Rectal smooth muscle tissue (tissue), 1 donor: Measurements from ENCODE around the gene KRTAP10-1.
"Not testable (repeated sequence)": the region's sequence is repeated elsewhere in the genome, so short reads cannot be mapped to it uniquely, and the experiment has no call there.

Source experiments
- H3K27ac ChIP-seq: one replicate; pipeline ENCODE4 v1.7.0; 2013; ENCODE audit warnings: low read depth, low read length, inconsistent platforms
- H3K27me3 ChIP-seq: one replicate; pipeline ENCODE4 v1.7.0; 2013; ENCODE audit warnings: low read length; ENCODE audit not compliant: control insufficient read depth, insufficient read depth
- H3K36me3 ChIP-seq: one replicate; pipeline ENCODE4 v1.7.0; 2013; ENCODE audit warnings: low read length; ENCODE audit not compliant: control insufficient read depth, insufficient read depth
- H3K4me1 ChIP-seq: one replicate; pipeline ENCODE4 v1.7.0; 2013; ENCODE audit warnings: low read length; ENCODE audit not compliant: control insufficient read depth, insufficient read depth
- H3K4me3 ChIP-seq: one replicate; pipeline ENCODE4 v1.7.0; 2013; ENCODE audit warnings: low read length
- H3K9ac ChIP-seq: one replicate; pipeline ENCODE4 v1.7.0; 2013; ENCODE audit warnings: low read length

Gene KRTAP10-1

DNA sequence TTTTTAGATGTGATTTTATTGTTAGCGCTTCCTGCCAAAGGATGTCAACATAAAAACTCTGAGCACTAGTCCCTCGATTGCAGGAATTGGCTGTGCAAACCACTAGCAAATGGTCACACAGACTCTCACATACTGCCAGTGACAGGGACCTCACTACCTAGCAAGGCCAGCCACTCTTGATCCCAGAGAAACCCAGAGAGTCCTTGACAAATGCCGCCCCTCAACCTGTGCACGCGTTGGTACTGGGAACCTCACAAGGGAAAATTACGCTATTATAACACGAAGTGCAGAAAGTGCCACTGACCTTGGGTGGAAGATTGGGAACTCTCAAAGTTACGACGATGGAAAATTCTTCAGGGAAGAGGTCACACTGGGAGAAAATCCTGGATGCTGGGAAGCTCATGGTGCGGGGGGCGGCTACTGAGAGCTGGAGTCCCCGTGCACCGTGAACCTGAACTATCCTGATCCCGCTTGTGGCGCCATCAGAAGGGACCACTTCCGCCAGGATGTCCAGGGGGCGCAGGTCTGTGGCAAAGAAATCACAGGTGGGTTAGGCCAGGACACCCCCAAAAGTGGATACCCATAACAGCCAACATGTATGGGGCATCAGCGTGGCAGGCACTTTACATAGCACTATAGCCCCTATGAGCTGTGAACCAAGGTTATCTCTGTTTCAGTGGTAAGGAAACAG, 27.6 kb upstream of the KRTAP10-1 start:
- H3K36me3 ChIP-seq, result no peaks in the 10 kb centered on the region
- H3K27me3 ChIP-seq, result no peaks in the 10 kb centered on the region
- H3K27ac ChIP-seq, result no peak overlapping the region
- H3K4me3 ChIP-seq, result no peak overlapping the region
- H3K4me1 ChIP-seq, result no peaks in the 10 kb centered on the region
- no peak overlapping the region for H3K9ac ChIP-seq

DNA sequence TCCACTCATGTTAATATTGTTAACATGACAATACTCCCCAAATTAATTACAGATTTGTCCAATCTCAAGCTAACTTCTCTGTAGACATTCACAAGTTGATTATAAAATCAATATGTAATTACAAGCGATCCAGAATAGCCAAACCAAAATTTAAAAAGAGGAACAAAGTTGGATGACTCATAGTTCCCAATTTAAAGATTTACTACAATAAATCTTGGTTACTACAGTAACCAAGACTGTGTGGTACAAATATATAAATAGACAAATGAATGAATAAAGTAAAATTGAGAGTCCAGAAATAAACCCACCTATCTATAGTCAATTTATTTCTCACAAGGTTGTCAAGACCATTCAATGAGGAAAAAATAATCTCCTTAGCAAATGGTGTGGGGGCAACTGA, 26.4 kb upstream of the KRTAP10-1 start:
- Histone ChIP-seq H3K4me1 (no peaks in the 10 kb centered on the region), H3K27ac (no peak overlapping the region), H3K9ac (no peak overlapping the region), H3K4me3 (no peak overlapping the region), H3K27me3 (no peaks in the 10 kb centered on the region), H3K36me3 (no peaks in the 10 kb centered on the region)

DNA sequence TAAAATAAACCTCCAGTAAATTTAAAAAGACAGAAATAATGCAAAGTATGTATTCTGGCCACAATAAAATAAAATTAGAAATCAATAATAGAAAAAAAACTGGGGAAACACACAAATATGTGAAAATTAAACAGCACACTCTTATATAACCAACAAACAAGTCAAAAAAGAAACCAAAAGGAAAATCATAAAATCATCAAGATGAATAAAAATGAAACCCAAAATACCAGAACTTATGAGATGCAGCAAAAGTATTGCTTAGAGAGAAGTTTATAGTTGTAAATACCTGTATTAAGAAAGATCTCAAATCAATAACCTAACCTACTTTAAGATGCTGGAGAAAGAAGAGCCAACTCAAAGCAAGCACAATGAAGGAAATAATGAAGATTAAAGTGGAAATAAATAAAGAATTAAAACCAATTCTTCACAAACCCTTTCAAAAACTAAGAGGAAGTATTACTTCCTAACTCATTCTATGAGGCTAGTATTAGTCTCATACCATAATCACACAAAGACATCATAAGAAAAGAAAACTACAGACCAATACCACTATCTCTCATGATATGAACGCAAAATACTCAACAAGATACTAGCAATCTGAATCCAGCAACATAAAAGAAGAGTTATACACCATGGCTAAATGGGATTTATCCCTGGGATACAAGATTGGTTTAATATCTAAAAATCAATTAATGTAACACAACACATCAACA, 25.0 kb upstream of the KRTAP10-1 start:
- Histone ChIP-seq H3K9ac (no peak overlapping the region), H3K4me1 (no peaks in the 10 kb centered on the region), H3K36me3 (no peaks in the 10 kb centered on the region), H3K27ac (no peak overlapping the region), H3K4me3 (no peak overlapping the region), H3K27me3 (no peaks in the 10 kb centered on the region)

DNA sequence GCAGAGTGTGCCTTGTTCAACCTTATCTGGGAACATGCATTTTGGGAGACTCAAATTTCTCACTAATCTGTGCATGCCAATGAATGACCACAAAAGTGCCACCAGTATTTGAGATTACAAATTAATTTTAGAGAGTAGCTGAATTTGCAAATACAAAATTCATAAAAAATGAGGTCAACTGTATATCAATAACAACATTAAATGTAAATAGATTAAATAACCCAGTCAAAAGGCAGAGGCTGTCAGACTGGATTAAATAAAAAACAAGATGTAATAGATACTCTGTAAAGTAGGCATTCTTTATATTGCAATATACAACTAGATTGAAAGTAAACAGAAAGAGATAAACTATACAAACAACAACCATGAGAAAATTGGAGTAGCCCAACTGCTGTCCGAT, 24.1 kb upstream of the KRTAP10-1 start:
- Histone ChIP-seq H3K4me1 (no peaks in the 10 kb centered on the region), H3K4me3 (no peak overlapping the region), H3K9ac (no peak overlapping the region), H3K27ac (no peak overlapping the region), H3K36me3 (no peaks in the 10 kb centered on the region), H3K27me3 (no peaks in the 10 kb centered on the region)

DNA sequence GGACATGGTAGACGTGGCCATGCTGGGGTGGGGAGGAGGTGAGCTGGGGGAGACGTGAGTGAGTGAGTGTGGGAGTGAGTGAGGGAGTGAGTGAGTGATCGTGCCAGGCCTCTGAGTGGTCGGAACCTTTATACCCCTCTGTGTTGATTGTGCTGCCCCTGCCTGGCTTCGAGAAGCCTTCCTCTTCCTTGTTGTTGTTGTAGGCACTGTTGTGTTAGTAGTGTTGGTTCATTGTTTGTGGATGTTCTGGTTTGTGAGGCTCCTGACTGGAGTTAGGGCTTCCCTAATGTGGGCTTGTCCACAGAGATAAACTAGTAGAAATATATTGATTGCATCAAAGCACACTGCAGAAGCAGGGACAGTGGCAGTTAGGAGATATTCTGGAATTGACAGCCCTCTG, 18.7 kb upstream of the KRTAP10-1 start, which contains the start of gene KRTAP10-3:
KRTAP10-3 (minus strand) TSS at position 101 of the 400 bp plus-strand sequence; CDS start at position 21, 80 bp downstream.
- H3K27me3 ChIP-seq, result peaks cover 5% of the 10 kb centered on the region
- H3K36me3 ChIP-seq, result no peaks in the 10 kb centered on the region
- H3K9ac ChIP-seq, result no peak within 1 kb of the TSS
- no peaks in the 10 kb centered on the region for H3K4me1 ChIP-seq
- no peak within 1 kb of the TSS for H3K27ac ChIP-seq
- H3K4me3 ChIP-seq, result no peak within 1 kb of the TSS

DNA sequence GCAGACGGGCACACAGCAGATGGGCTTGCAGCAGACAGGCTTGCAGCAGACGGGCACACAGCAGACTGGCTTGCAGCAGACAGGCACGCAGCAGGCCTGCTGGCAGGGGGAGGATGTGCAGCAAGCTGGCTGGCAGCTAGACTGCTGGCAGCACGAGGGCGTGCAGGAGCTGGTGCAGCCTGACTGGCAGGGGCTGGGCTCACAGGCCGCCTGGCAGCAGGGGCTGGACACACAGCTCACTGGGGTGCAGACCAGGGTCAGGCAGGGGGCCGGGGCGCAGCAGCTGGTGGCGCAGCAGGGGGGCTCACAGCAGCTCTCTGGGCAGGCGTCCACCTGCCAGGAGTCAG, 18.3 kb upstream of the KRTAP10-1 start:
- H3K36me3 ChIP-seq, H3K9ac ChIP-seq, H3K27me3 ChIP-seq, H3K4me1 ChIP-seq, H3K27ac ChIP-seq, H3K4me3 ChIP-seq: not testable (repeated sequence)

DNA sequence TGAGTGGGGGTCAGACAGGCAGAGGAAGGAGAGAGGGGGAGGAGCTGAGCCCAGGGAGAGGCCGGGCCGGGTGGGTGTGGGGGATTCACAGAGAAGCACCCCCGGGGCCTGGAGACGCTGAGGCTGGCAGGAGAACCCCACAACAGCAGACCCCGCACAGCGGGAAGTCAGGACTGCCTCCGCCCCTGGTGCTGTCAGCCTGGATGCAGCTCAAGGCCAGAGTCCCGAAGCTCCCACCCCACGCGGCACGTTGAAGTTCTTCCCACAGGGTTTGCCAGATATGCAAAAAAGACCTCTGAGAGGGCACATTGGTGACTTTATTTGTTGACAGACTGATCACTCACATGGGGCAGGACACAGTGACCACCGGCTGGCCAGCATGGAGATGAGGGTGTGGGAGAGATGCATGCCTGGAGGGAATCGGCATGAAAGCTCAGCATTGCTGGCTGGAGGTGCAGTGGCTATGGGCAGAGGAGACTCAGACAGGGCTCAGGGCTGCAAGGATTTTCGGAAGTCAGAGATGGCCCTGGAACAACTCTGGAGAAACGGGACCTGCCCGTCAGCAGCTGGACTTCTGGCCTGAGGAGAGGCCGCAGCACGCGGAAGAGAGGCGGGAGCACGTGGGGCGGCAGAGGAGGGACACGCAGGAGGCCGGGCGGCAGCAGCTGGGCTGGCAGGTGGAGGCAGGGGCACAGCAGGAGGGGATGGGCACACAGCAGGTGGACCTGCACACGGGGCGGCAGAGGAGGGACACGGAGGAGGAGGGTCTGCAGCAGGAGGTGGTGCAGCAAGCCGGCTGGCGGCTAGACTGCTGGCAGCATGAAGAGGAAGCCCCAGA, 17.7 kb upstream of the KRTAP10-1 start:
- Histone ChIP-seq H3K4me1 (no peaks in the 10 kb centered on the region), H3K4me3 (no peak overlapping the region), H3K9ac (no peak overlapping the region), H3K27ac (no peak overlapping the region), H3K27me3 (peaks cover 5% of the 10 kb centered on the region), H3K36me3 (no peaks in the 10 kb centered on the region)

DNA sequence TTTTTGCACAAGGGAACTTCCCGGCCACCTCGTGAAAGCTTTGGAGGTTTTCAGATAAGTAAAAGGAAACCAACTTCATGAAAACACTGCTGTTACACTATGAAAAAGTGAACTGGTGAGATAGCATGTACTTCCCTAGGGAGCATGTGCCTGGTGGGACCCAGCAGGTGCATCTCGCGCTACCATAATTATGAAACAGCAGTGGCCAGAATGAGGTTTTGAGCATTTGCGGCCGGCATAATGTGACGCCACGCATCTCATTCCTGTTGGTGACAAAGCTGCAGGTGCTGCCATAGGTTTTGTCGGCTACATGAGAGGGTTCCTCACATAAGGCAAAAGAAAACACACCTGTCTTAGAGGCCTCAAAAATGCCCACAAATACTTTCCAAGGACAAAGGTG, 16.9 kb upstream of the KRTAP10-1 start:
- Histone ChIP-seq H3K4me1 (no peaks in the 10 kb centered on the region), H3K36me3 (no peaks in the 10 kb centered on the region), H3K4me3 (no peak overlapping the region), H3K9ac (no peak overlapping the region), H3K27me3 (peaks cover 5% of the 10 kb centered on the region), H3K27ac (no peak overlapping the region)

DNA sequence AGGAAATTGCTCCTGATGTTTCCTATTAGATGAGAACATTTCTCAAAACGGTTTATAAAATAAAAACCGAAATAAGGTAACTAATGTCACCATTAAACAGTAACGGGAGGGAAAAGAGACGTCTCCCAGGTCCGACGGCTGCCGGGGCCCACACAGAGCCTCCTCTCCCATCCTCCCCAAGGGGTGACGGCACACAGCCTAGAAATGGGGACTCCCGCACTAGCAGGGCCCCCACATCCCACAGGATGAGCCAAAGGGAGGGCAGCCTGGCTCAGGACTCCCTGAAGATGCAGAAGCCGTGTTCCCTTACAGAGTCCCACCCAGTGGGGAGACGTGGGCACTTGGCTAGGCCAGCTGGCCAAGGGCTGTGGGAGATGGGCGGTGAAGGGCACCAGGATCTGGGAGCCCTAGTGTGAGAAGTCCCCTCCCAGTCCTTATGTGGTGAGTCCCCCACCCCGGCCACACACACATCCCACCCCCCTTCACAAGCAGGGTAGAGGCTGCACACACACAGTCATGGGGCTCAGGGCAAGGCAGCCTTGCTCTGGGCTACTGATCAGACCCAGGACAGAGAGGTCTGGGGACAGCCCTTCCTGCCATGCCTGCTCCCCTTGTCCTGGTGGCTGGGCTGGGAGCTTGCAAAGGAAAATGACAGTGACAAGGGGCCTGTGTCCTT, 15.3 kb upstream of the KRTAP10-1 start:
- no peaks in the 10 kb centered on the region for H3K4me1 ChIP-seq
- H3K27me3 ChIP-seq, result peaks cover 5% of the 10 kb centered on the region
- H3K27ac ChIP-seq, result no peak overlapping the region
- H3K4me3 ChIP-seq, result no peak overlapping the region
- H3K9ac ChIP-seq, result no peak overlapping the region
- H3K36me3 ChIP-seq, result no peaks in the 10 kb centered on the region

DNA sequence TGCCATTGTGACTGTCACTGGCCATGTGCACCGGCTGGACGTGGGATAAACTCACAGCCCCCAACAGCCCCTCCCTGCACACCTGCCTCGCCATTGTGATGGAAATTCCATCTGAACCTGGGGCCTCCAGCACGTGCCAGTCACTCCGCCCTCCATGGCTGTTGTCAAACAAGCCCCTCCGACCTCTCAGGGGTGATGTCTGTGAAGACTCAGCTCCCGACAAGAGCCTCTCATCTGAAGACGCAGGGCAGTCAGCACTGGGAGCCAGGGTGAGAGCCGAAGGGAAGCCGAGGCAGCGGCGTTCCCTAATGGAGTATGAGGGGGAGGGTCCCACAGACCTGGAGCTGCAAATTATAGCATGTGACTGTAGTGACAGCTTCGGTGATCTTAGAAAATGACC, 12.7 kb upstream of the KRTAP10-1 start:
- Histone ChIP-seq H3K27me3 (peaks cover 3% of the 10 kb centered on the region), H3K9ac (no peak overlapping the region), H3K4me1 (no peaks in the 10 kb centered on the region), H3K36me3 (no peaks in the 10 kb centered on the region), H3K27ac (no peak overlapping the region), H3K4me3 (no peak overlapping the region)

DNA sequence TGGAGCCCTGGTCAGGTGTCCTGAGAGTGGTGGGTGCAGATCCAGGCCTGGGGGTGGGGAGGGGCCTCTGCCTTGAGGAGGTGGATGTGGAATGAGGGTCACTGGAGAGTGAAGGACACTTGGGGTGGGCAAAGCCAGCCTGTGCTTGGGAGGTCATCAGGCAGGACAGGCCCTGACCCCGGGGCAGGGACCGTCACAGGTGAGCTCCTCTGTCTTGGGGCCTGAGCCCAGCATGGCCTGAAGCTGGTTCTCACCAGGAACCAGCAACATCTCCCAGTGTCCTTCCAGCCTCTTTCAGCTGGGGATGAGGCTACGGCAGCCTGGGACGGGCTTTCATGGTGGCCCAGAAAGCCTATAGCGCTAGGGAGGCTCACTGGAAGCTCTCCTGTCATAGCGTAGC, 12.1 kb upstream of the KRTAP10-1 start:
- Histone ChIP-seq H3K9ac (no peak overlapping the region), H3K27ac (no peak overlapping the region), H3K4me3 (no peak overlapping the region), H3K36me3 (no peaks in the 10 kb centered on the region), H3K27me3 (peaks cover 3% of the 10 kb centered on the region), H3K4me1 (no peaks in the 10 kb centered on the region)

DNA sequence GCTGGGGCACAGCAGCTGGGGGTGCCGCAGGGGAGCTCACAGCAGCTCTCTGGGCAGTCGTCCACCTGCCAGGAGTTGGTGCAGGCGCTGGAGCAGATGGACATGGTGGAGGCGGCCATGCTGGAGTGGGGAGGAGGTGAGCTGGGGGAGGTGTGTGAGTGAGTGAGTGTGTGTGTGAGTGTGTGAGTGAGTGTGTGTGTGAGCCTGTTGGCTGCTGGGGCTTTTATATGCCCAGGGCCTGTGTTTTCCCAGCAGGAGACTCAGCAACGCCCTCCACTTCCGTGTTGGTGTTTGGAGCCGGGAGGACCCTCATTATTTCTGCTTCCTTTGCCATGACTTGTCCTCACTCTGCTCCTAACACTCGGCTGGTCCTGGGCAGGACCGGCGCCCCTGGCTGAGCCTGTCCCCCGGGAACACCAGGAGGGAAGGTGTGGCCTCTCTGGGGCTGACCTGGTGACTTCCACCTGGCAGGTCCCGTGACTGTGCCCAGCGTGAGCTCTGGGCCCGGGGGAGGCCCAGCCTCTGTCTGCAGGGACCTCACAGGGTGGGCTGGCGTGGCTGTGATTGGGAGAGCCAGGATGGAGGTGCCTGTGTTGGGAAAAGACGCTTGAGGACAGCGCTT, 11.5 kb upstream of the KRTAP10-1 start, which contains the start of gene KRTAP10-2:
KRTAP10-2 (minus strand) TSS at position 166 of the 622 bp plus-strand sequence; CDS start at position 119, 47 bp downstream.
- Histone ChIP-seq H3K27ac (no peak within 1 kb of the TSS), H3K4me1 (no peaks in the 10 kb centered on the region), H3K27me3 (peaks cover 3% of the 10 kb centered on the region), H3K4me3 (no peak within 1 kb of the TSS), H3K9ac (no peak within 1 kb of the TSS), H3K36me3 (no peaks in the 10 kb centered on the region)
